Measurements from ENCODE around the gene PMVK. TPM values are rescaled to one million over a fixed set of nuclear protein-coding genes. Genes with fewer than 3 reads are reported as not detected.

Gene PMVK
- total RNA-seq, 2 experiments from 2014 or later = 29.8 to 32.8 TPM

DNA sequence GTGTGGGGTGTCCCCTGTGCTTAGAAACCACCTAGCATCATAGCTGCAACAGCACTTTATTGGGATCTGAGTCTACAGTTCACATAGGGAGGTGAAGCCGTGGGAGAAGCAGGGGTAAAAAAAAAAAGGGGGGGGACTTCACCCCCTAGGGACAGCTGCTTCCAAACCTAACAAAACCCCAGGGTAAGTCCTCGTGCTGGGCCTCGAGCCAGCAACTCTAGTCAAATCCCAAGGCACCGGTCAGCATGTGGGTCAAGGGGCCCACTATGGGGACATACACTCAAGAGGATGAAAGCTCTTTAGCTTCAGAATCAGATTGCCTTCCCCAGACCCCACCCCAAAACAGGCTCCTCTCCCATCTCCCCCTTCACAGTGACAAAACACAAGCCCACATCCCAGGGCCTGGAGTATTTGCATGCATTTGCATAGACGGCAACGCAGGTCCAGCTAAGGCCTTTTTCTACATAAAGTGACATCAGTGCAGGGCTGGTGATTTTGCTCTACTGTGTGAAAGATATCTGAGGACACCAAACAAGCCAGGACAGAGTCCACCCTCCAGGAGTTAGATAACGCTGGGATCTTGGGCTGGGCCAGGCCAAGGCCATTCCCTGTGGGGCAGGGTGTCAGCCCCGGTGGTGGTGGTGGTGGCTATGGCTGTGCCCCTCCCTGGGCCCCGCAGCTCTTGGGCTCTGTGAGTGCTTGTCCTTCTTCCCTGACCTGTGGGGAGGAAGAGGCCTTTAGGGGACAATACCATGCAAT is 8.1 kb upstream of the PMVK start:
- Mint-ChIP-seq H3K4me1 (peaks cover 50% of the 10 kb centered on the region), H3K27ac (no peak overlapping the region), H3K9me3 (no peaks in the 10 kb centered on the region)

DNA sequence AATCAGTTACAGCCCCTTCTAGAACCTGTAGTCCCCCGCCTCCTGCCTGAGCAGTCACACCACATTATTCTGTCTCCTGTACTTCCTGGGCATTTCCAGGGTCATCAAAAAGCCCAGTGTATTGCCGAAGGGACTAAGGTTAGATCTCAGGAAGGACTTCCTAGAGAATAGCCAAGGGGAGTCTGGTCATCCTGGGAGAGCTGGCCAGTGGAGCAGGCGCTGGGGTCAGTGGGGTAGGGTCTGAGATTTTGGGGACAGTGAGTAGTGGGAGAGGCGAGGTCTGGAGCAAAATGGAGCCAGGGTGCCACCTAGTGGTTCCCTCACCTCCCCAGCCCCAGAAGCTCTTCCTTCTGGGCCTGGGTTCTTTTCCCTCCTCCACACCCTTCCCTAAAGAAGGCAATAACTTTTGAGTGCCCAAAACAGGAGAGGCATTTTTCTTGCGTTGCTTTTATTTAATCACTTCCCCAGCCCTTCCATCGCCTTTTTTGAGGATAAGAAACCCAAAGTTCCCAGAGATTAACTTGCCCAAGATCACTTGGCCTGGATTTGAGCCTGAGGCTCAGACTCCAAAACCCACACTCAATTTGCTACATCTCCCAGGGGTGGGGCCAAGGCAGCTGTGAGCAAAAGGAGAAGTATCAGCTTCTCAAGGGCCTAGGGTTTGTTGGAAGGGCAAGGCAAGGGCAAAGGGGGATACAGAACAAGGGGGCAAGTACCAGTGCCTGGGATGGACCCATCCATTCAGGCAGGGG is 7.3 kb upstream of the PMVK start:
- Mint-ChIP-seq H3K27ac (peak overlapping the region; percentile 90), H3K4me1 (peaks cover 52% of the 10 kb centered on the region), H3K36me3 (no peaks in the 10 kb centered on the region), H3K4me3 (no peak overlapping the region), H3K9me3 (no peaks in the 10 kb centered on the region), H3K27me3 (no peaks in the 10 kb centered on the region)
- no peak for DNase-seq

More for the DNA sequence above, 8.1 kb upstream of the PMVK start:
- H3K36me3 Mint-ChIP-seq = no peaks in the 10 kb centered on the region
- DNase-seq = no peak
- H3K27me3 Mint-ChIP-seq = no peaks in the 10 kb centered on the region
- no peak overlapping the region for H3K4me3 Mint-ChIP-seq

DNA sequence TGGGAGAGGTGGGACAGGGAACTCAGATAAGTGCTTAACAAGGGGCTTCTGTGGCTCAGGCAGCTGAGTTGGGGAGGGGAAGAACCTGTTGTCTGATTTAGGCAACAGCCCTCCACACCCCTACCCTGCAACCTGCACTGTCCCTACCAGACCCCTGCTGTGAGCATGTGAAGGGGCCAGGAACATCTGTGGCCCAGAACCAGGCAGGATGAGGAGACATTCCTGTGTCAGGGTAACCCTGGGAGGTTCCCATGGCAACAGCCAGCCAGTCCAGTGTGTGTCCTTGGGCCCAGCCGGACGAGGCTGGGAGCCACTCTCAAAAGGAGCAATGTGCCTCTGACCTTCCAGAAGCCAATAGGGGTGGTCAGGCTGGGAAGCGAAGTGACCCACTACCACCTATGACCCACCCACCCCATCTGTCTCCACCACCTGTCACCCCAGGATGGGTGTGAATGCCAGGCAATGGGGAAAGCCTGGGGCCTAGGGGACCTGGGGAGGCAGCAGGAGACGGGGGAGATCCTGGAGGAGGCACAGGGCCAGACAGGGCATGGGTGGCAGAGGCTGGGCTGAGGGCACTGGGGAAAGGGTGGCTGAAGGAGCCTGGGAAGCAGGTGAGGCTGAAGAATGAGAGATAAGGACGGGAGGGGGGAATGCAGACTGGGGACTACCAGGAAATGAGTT is 5.0 kb upstream of the PMVK start:
- Mint-ChIP-seq H3K27ac (peak overlapping the region; percentile 90), H3K4me1 (peaks cover 62% of the 10 kb centered on the region), H3K9me3 (no peaks in the 10 kb centered on the region), H3K27me3 (no peaks in the 10 kb centered on the region), H3K36me3 (peaks cover under 1% of the 10 kb centered on the region), H3K4me3 (no peak overlapping the region)
- no peak for DNase-seq

DNA sequence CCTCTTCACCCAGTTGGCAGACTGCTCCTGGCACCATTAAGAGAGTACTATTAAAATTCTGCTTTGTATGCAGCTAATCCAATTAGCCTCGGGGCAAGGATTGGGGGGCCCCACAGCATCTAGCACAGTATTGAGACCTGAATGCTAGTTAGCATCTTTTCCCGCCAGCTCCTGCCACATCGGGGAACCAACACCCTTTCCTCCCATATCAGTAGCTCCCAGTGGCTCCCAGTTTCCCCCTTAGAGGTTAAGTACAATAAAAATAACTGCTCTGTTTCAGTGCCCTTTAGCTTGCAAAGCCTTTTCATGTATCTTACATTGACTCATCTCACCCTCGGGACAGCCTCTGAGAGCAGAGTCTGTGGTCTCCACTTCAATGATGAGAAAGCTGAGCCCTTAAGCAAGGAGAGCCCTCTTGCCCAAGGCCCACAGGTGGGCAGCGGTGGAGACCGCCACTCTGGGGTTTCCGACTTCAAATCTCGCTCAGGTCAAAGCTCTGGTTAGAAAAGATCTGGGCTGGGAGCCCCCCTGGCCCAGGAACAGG is 4.2 kb upstream of the PMVK start:
- no peak overlapping the region for H3K4me3 Mint-ChIP-seq

DNA sequence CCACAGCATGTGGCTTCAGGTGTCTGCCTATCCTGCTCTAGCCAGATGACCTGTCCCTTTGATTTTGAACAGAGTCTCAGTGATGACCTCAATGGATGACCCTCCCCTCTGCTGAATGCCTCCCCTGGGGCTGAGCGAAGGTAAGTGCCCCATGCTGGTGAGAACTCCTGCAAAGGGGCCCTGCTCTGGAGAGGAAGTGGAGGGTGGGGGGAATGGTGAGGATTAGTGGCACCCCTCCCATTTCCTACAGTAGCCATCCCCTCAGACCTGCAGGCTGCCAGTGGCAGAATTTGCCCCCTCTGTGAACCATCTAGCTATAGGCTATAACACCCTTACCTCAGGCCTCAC is 3.7 kb upstream of the PMVK start:
- H3K9me3 Mint-ChIP-seq = no peaks in the 10 kb centered on the region
- no peak for DNase-seq
- H3K27me3 Mint-ChIP-seq = no peaks in the 10 kb centered on the region
- peaks cover 66% of the 10 kb centered on the region for H3K4me1 Mint-ChIP-seq
- peaks cover 4% of the 10 kb centered on the region for H3K36me3 Mint-ChIP-seq
- no peak overlapping the region for H3K27ac Mint-ChIP-seq
- no peak overlapping the region for H3K4me3 Mint-ChIP-seq

More for the DNA sequence above, 4.2 kb upstream of the PMVK start:
- Mint-ChIP-seq H3K4me1 (peaks cover 65% of the 10 kb centered on the region), H3K27ac (peak overlapping the region; percentile 71), H3K27me3 (no peaks in the 10 kb centered on the region), H3K36me3 (peaks cover 4% of the 10 kb centered on the region), H3K9me3 (no peaks in the 10 kb centered on the region)
- no peak for DNase-seq

DNA sequence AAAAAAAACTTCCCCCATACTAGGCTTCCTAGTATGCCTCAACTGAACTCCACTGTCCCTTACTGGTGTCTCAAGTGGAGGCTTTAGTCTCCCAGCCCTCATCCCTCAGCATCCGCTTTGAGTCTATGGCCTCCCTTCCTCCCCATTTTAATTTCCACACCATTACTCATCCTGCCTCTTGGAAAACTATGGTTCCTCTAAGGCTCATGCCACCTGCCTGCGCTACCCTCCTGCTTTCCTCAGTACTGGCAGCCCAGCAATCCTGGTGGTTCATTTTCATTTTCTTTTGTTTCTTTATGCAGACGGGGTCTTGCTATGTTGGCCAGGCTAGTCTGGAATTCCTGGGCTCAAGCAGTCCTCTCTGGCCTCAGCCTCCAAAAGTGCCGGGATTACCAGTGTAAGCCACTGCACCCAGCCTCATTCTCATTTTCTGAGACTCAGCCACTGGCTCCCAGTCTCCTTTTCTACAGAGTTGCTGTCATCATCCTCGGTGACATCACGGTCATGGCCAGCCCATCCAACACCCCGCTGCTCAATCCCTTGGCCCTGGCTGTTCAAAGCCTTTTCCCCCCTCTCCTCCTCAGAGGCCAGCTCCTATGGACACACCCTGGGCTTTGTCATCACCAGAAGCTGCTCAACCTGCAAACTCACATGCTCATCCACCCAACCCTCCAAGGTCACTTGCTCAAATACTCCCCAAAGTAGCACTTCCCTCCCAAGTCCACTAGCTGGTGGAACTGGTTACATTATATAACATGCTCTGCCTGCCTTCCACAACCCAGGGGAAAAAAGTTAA is 2.3 kb upstream of the PMVK start:
- Mint-ChIP-seq H3K4me1 (peaks cover 70% of the 10 kb centered on the region), H3K9me3 (no peaks in the 10 kb centered on the region), H3K27ac (peak overlapping the region; percentile 50), H3K36me3 (peaks cover 7% of the 10 kb centered on the region), H3K4me3 (peak overlapping the region; percentile 32), H3K27me3 (no peaks in the 10 kb centered on the region)
- no peak for DNase-seq

DNA sequence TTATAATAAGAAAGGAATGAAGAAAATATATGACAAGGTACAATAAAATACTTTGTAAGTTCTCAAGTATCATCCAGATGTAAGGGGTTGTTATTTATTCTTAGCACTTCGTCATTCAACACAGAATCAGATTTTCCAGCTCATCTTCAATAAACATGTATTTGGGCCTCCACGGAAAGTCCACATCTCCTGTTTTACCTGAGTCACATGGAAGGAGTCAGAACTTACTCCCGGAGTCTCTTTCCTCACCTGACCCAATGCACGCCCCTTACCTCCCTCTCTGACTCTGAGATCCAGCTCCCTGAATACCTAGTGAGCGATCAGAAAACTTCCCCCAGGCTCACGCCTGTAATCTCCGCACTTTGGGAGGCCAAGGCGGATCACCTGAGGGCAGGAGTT is 1.5 kb upstream of the PMVK start:
- Mint-ChIP-seq H3K36me3 (peaks cover 7% of the 10 kb centered on the region), H3K4me1 (peaks cover 62% of the 10 kb centered on the region), H3K9me3 (no peaks in the 10 kb centered on the region), H3K27ac (peak overlapping the region; percentile 96), H3K27me3 (no peaks in the 10 kb centered on the region), H3K4me3 (peak overlapping the region; percentile 93)
- no peak for DNase-seq

DNA sequence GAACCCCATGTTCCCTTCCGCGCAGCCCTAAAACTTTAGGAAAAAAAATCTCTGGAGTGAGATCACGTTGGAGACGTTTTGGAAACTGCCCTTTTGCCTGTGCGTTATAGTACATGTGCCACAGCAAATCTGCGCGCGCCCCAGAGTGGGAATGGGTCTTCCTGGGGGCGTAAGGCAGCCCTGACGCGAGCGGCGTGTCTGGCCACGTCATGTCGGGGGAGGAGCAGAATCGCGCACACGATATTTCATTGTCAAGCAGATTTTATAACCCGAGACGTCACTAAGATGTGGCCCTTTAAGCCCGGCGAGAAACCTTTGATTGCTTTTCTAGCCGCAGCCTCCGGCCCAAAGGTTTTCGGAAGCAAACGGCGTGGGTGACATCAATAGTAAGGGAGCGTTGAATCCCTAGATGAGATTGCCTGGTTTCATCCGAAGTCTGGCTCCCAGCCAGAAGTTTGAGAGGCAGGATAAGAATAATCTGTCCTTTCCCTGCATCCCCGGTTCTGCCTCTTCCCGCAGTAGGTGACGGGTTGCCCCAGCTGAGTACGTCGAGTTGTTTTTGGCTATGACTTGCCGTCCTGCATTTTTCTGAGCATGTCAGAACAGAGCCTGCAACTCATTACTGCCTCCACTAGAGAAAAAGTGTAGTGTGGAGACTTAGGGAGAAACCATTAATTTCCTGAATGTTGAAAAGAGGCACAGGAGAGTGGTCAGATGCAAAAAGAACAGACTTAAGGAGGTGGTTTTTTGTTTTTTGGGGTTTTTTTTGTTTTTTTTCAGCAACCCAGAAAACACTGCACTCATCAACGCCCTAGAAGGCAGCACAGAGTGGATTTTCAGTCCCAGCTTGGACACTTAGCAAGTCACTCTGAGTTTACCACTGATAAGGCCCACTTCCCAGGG is 817 bp upstream of the PMVK start:
- no peaks in the 10 kb centered on the region for H3K9me3 Mint-ChIP-seq
- peaks cover 7% of the 10 kb centered on the region for H3K36me3 Mint-ChIP-seq
- no peaks in the 10 kb centered on the region for H3K27me3 Mint-ChIP-seq
- DNase-seq = peak; percentile 89
- peak overlapping the region; percentile 96 for H3K27ac Mint-ChIP-seq
- H3K4me3 Mint-ChIP-seq = peak overlapping the region; percentile 93
- peaks cover 55% of the 10 kb centered on the region for H3K4me1 Mint-ChIP-seq

DNA sequence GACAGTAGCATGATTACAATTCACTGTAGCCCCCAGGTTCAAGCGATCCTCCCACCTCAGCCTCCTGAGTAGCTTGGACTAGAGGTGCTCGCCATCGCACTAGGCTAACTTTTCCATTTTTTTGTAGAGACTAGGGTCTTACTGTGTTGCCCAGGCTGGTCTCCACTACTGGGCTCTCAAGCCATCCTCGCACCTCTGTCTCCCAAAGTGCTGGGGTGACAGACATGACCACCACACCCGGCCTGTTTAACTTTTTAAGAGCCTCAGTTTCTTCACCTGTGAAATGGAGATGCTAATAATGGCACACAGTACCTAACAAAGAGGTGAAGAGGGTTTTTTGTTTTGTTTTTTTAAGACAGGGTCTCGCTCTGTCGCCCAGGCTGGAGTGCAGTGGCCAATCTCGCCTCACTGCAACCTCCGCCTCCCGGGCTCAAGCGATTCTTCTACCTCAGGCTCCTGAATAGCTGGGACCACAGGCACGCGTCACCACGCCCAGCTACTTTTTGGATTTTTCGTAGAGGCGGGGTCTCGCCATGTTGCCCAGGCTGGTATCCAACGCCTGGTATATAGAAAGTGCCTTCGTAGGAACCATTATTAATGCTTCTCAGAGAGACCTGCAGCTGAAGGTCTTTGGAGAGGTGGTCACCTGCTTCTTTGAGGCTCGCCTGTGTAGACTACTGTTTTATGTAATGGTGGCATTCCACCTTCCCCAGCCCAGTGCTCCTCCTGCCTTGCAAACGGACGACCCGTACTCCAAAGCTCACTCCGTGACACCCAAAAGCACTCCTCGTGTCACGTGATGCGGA is 567 bp downstream of the PMVK start:
- no peaks in the 10 kb centered on the region for H3K27me3 Mint-ChIP-seq

DNA sequence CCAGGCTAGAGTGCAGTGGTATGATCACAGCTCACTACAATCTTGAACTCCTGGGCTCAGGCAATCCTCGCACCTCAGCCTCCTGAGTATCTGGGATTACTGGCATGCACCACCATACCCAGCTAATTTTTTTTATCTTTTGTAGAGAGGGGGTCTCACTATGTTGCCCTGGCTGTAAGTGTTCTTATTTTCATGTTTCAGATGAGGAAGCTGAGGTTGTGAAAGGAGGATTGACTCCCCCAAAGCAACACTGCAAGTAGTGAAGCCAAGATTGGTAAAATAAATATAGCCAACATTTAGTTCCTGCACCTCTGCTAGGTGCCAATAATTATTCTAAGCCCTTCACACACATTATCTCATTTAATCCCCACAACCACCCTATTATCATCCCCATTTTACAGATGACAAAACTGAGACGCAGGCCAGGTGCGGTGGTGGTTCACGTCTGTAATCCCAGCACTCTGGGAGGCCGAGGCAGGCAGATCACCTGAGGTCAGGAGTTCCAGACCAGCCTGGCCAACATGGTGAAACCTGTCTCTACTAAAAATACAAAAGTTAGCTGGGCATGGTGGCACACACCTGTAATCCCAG is 2.1 kb downstream of the PMVK start:
- no peak overlapping the region for H3K27ac Mint-ChIP-seq
- no peak overlapping the region for H3K4me3 Mint-ChIP-seq
- no peaks in the 10 kb centered on the region for H3K9me3 Mint-ChIP-seq
- no peak for DNase-seq
- peaks cover 32% of the 10 kb centered on the region for H3K4me1 Mint-ChIP-seq
- H3K27me3 Mint-ChIP-seq = no peaks in the 10 kb centered on the region
- H3K36me3 Mint-ChIP-seq = peaks cover 10% of the 10 kb centered on the region

More for the DNA sequence above, 567 bp downstream of the PMVK start:
- peaks cover 7% of the 10 kb centered on the region for H3K36me3 Mint-ChIP-seq
- H3K27ac Mint-ChIP-seq = peak overlapping the region; percentile 96
- no peak for DNase-seq
- H3K4me1 Mint-ChIP-seq = peaks cover 43% of the 10 kb centered on the region
- H3K9me3 Mint-ChIP-seq = no peaks in the 10 kb centered on the region
- H3K4me3 Mint-ChIP-seq = peak overlapping the region; percentile 93

DNA sequence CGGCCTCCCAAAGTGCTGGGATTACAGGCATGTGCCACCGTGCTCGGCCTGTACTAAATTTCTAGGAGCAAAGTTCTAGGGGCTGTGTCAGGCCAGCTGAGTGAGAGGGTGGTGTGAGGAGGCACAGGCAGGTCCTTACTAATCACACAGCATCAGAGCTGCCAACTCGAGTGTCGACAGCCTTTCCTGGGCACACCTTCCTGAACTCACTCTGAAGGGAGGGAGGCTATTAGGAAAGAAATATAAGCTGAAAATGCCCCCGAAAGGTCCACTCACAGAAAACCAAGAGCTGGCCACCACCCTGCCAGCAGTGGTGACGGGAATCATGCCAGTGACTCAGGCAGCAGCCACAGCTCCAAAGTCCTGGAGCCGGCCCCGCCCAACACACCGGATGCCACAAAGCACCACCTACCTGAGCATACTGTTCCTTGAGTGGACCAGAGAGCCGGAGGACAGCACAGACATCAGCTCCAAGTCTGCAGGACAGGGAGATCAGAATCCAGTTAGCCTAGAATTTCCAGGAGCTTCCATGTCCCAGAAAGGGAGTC is 4.5 kb downstream of the PMVK start:
- no peak overlapping the region for H3K27ac Mint-ChIP-seq
- no peaks in the 10 kb centered on the region for H3K27me3 Mint-ChIP-seq
- DNase-seq = no peak
- no peak overlapping the region for H3K4me3 Mint-ChIP-seq
- peaks cover 14% of the 10 kb centered on the region for H3K4me1 Mint-ChIP-seq
- H3K36me3 Mint-ChIP-seq = peaks cover 17% of the 10 kb centered on the region
- no peaks in the 10 kb centered on the region for H3K9me3 Mint-ChIP-seq

DNA sequence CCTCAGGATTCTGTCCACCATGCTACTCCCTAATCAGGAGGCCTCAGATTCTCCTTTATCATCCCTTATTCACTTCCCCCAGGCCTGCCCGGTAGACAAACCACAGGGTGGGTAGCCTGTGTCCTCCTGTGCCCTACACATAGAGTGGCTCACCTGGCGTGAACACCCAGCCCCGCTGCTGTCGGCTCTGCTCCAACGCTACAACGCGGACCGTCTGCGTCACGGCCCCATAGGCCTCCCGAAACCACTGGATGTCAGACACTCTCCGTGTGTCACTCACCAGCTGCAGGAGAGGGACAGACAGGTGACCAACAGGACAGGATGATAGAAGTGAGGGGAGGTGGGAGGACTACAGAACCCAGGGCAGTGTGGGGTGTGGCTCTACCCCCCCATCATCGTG is 10.3 kb downstream of the PMVK start:
- peaks cover 10% of the 10 kb centered on the region for H3K36me3 Mint-ChIP-seq
- H3K4me1 Mint-ChIP-seq = peaks cover 2% of the 10 kb centered on the region
- no peaks in the 10 kb centered on the region for H3K9me3 Mint-ChIP-seq
- H3K27me3 Mint-ChIP-seq = no peaks in the 10 kb centered on the region
- no peak for DNase-seq
- H3K27ac Mint-ChIP-seq = no peak overlapping the region
- no peak overlapping the region for H3K4me3 Mint-ChIP-seq
